Ovary (tissue), 3 donors: Measurements from ENCODE around the gene MYDGF.
"Not testable (repeated sequence)": the region's sequence is repeated elsewhere in the genome, so short reads cannot be mapped to it uniquely, and the experiment has no call there.

Source experiments
- EP300 ChIP-seq: sonication (generic); formaldehyde crosslinking; IDR thresholded peaks from one replicate; pipeline ENCODE4 v1.6.1; 2017; ENCODE audit warnings: antibody characterized with exemption
- POLR2A ChIP-seq: fragments of 450-650 bp; IDR thresholded peaks from one replicate; pipeline ENCODE4 v1.6.1; 2017; ENCODE audit warnings: antibody characterized with exemption, mild to moderate bottlenecking, moderate library complexity
- TF ChIP-seq, protein P1 (sequence below), 3 donors: fragments of 450-650 bp in 2 of 3; fragments of 200-600 bp in 1 of 3; IDR thresholded peaks; one replicate each; pipeline versions ENCODE4 v1.5.1 to v1.8.0; 2016 to 2022; ENCODE audit warnings: antibody characterized with exemption in 3 of 3, mild to moderate bottlenecking in 1 of 3
- donor health status: DM: no; HTN: no; CAD: no.

DNA sequence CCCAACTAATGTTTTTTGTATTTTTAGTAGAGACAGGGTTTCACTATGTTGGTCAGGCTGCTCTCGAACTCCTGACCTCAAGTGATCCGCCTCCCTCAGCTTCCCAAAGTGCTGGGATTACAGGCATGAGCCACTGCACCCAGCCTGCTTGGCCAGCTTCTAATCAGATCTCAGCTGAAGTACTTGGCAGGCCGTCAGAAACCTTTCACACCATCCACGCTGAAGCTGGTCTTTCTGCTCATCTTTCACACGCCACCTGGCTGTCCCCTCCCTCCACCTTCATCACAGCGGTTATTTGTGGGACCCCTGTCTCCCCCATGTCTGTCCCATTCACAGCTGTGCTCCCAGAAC is 45.0 kb upstream of the MYDGF start:
- not testable (repeated sequence) for TF ChIP-seq POLR2A, EP300
- TF ChIP-seq, protein P1, sequence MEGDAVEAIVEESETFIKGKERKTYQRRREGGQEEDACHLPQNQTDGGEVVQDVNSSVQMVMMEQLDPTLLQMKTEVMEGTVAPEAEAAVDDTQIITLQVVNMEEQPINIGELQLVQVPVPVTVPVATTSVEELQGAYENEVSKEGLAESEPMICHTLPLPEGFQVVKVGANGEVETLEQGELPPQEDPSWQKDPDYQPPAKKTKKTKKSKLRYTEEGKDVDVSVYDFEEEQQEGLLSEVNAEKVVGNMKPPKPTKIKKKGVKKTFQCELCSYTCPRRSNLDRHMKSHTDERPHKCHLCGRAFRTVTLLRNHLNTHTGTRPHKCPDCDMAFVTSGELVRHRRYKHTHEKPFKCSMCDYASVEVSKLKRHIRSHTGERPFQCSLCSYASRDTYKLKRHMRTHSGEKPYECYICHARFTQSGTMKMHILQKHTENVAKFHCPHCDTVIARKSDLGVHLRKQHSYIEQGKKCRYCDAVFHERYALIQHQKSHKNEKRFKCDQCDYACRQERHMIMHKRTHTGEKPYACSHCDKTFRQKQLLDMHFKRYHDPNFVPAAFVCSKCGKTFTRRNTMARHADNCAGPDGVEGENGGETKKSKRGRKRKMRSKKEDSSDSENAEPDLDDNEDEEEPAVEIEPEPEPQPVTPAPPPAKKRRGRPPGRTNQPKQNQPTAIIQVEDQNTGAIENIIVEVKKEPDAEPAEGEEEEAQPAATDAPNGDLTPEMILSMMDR (IDR thresholded peaks at IDR 0.05) = not testable (repeated sequence)
